NCI-H1694 (cell line): ENCODE measurements around the gene CXADR.
"Not testable (repeated sequence)": the region's sequence is repeated elsewhere in the genome, so short reads cannot be mapped to it uniquely, and the experiment has no call there.

ENCODE experiments used
- DNase-seq: peaks from one replicate; lab custom pipeline; 2025; lab: John Stamatoyannopoulos, UW

CXADR gene

DNA sequence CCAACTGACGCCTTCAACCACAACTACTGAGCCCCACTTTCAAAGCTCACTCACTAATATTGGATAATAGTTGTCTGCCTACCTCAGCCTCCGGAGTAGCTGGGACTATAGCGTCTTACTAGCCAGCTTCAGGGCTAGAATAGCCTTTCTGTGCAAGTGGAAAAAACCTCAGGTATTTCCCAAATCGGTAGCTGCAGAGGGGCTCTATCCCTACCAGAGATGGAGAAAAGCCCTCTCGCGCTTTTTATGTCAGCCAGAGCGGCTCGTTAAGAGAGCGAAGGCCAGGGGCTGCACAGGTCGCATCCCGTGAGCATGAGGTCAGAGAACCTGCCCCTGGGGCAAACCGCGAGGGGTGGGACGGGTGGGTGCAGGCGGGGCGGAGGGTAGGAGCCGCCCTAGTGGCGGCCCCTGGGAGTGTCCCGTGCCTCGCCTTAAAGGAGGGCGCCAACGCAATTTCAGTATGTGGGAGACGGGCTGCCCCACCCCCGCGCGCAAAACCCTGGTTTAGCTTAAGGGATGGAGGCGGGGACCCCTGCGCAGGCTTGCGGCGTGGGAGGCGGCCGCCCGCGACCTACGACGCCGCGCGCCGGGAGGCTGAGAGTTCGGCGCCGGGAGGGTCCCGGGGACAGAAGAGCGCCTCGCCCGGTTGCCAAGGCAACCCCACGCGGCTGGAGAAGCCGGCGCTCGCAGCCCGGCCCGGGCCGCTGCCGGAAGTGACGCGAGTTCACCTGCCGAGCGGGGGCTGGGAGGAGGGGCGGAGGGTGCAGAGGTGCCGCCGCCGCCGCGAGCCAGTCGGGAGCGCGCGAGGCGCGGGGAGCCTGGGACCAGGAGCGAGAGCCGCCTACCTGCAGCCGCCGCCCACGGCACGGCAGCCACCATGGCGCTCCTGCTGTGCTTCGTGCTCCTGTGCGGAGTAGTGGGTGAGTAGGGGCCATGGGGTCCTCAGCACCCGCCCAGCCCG, at the start of gene CXADR:
TSS of gene CXADR (plus strand) at position 791 of the 961 bp plus-strand sequence. CDS start at position 878, 87 bp downstream.
- DNase-seq = peak; percentile 70

DNA sequence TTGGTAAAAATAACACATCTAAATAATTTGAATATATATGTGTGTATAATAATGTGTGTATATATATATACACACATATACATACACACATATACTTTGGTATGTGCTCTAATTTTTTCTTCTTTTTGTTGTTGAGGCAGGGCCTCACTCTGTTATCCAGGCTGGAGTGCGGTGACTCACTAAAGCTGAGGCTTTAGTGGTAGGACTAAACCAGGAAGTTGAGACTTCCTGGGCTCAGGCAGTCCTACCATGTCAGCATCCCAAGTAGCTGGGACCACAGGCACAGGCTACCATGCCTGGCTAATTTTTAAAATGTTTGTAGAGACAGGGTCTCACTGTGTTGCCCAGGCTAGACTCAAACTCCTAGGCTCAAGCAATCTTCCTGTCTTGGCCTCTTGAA, 46.7 kb upstream of the CXADR start:
- DNase-seq = no peak

DNA sequence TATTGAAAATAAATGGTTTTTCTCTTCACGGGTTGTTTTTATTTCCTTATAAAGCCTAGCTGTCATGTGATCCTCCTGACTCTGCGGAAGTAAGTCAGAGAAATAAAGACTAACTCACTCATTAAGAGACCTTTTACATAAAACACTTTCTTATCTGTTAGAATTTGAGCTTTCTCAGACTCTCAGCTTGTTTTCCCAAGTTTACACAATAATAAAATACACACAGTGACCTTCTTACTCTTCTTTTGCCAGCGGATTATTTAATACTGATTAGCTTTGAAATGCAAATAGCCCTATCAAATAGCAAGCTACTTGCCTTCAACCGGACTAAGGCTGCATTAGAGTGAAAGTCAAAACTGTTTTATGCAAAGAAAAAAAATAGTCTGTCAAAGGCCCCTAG, 45.5 kb upstream of the CXADR start:
- DNase-seq = no peak

DNA sequence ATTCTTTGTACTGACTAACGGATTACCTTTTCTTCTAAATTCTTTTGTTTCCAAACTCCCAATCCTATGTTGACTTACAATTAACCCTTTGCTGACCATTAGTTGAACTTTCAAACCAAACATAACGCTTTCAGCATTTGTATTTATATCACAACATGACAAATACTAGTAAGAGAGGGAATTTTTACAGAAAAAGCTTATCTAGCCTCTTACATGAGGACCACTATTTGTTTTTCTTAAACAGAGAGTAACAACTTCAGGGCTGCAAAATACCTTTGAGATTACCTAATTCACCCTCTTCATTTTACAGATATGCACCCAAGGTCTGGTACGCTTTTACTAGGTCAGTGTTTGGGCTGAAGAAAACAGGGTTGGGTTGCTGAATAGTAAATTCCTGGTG, 45.0 kb upstream of the CXADR start:
- DNase-seq = no peak

DNA sequence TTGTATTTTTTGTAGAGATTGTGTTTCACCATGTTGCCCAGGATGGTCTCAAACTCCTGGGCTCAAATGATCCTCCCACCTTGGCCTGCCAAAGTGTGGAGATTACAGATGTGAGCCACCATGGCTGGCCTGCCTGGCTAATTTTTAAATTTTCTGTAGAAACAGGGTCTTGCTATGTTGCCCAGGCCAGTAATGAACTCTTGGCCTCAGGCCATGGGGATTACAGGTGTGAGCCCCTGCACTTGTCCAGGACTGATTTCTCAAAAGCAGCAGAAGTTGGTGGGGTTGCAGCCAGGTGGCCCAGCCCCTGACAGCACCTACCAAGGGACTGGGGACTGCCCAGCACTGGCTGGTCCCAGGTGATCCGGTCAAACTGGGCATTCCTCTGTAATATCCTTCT, 44.1 kb upstream of the CXADR start:
- DNase-seq = no peak

DNA sequence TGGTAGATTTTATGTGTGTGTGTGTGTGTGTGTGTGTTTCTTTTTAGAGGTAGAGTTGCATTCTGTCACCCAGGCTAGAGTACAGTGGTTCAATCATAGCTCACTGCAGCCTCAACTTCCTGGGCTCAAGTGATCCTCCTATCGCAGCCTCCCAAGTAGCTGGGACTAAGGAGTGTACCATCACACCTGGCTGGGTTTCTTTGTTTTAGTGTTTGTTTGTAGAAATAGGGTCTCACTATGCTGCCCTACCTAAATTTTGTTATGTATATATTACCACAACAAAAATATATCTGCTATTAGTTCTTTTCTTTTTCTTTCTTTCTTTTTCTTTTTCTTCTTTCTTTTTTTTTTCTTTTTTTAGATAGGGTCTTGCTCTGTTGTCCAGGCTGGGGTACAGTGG, 43.1 kb upstream of the CXADR start:
- no peak for DNase-seq

DNA sequence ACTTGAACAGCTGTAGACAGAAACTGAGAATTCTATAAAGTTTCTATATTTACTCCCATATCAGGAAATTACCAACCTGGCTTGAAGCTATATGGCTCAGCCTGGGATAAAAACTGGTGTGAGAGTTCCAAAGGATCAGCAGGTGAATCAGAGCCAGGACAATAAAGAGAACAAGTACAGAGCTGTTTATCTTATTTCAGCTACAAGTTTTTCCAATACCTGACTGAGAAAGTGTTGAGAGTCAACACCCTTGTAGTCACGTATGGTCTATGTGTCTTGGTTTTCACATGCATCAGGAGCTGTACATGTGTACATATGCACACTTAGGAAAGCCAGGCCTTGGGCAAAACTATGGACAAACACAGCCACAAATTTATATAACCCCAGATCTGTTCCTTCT, 40.7 kb upstream of the CXADR start:
- no peak for DNase-seq

DNA sequence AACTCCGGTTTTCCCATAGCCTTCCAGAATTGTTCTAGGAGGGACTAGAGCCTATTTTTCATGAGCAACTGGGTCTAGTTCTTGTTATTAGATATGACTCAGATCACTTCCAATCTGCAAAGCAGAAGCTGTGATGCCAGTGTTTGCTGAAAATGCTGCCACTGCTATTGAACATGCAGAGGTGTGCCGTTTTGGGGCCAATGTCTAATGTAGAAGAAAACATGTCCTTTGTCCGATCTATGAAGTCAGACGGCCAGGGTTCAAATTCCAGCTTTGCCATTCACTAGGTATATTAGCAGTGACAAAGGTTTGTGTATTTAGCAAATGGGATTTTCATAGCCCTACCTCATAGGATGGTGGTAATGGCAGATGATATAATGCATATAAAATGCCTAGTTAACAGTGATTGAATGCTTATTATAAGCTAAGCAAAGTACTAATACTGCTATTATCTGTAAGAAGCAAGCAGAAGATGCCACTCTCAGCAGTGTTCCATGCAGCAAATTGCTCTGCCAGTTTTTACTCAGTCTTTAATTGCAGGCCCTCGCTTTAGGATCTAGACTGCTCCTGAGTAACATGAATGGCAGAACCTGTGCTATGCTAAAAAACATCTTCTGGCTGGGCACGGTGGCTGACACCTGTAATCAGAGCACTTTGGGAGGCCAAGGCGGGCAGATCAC, 40.1 kb upstream of the CXADR start:
- DNase-seq = no peak

DNA sequence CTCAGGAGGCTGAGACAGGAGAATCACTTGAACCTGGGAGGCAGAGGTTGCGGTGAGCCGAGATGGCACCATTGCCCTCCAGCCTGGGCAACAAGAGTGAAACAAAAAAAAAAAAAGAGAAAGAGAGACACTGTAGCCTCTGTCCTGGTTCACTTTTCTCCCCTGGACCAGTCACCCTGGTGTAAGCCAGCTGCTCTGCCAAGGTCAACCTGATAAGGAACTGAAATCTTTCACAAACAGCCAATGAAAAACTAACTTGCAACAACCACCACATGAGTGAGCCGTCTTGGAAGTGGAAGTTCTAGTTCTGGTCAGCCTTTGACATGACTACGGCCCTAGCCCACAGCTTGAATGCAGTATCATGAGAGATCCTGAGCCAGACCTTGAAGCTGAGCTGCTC, 36.8 kb upstream of the CXADR start:
- DNase-seq = no peak

DNA sequence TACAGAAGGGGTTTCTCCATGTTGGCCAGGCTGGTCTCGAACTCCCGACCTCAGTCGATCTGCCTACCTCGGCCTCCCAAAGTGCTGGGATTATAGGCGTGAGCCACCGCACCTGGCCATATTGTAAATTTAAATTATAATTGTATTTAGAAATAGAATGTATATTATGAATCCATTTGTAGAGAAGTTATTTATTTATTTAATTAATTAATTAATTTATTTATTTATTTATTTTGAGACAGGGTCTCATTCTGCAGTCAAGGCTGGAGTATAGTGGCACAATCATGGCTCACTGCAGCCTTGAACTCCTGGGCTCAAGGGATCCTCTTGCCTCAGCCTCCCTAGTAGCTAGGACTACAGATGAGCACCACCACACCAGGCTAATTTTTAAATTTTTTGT, 34.7 kb upstream of the CXADR start:
- not testable (repeated sequence) for DNase-seq

DNA sequence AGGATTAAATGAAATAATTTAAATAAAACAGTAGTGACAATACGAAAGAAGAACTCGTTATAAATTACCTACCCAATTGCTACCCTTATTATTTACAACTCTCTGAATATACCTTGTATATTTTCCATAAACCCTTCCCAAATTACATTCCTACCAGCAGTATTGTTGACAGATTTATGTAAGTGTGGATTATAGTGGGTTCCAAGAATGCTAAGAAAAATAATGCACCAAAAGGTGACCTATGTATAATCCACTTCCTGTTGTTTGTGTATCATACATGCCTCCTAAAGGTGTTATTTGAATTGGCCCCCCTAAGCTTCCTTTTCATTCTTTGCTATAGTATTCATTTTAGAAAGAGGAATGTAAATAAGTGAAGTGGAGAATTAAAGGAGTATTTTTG, 33.2 kb upstream of the CXADR start:
- DNase-seq = no peak

DNA sequence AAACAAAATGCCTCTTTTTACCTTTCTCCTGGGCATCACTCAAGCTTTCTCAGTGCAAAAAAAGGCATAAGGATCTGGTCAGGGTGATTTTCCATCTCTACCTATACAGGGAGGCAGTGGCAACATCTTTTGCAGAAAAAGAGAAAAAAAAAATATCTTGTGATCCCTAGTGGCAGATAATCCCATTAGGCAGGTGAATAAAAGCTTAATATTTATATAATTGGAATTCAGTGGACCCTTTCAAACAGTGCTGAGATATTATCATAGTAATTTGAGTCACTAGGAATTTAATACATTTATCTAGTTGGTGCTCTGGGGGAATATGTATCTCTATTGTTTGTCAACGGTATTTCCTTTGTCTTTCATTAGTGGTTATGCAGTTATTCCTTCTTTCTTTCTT, 29.9 kb upstream of the CXADR start:
- no peak for DNase-seq

DNA sequence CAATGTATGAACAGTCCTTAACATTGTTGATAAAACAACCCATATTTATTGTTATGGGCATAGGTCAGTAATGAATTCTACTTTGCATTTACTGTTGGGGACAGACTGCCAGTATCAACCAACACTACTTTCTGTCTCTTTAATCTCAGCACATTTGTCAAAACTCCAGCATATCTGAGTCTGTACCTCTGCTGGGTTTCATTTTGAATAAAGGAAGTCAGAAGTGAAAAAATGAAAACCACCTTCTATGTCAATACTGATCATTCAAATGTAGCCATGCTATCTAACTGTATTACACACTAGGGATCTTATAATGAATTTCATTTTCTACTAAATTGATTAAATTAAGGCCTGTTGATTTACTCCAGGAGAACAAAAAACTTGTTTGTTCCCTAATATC, 24.2 kb upstream of the CXADR start:
- no peak for DNase-seq

DNA sequence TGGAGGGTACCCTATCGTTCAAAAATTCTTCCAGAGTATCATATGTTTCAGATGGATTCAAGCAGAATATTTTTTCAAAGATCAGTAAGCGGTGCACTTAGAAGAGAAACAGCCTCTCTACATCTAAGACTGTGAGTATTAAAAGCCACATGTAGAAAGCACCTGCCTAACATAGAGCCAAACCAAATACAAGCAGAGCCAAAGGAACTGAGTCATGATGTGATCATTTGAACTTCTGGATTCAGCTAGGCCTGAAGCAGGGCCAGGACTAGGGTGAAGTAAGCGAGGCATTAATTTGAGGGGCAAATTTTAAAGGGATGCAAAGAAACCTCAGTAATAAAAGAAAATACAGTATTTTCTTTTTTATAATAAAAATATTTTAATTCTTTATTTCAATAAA, 23.3 kb upstream of the CXADR start:
- not testable (repeated sequence) for DNase-seq

DNA sequence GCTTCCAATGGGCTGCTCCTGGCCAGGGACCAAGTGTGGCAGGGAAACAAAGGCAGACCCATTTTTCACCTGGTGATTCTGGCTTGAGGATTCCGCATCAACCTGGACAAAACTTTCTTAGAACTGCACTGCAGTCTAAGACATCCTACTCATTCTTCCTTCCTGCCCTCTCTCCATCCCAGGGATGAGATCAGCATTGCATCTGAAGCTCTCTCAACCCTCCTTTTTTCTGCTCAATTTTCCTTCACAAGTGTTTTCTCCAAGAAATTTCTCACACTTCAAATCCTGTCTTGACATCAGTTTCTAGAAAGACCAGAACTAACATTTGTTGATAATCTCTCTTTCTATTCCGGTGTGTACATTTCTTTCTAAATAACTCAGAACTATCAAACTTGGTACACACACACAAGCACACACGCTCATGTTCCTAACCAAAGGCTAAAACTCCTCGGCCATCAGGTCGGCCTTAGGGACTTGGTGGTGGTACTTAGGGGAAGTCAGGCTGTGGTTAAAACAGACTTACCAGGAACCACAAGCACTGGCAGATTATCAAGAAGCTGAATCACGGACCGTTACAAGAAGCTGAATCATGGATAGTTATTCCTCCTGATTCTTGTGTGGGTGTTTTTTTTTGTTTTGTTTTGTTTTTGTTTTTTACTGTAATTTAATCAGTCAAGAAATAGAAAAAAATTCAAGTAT, 21.0 kb upstream of the CXADR start:
- no peak for DNase-seq

DNA sequence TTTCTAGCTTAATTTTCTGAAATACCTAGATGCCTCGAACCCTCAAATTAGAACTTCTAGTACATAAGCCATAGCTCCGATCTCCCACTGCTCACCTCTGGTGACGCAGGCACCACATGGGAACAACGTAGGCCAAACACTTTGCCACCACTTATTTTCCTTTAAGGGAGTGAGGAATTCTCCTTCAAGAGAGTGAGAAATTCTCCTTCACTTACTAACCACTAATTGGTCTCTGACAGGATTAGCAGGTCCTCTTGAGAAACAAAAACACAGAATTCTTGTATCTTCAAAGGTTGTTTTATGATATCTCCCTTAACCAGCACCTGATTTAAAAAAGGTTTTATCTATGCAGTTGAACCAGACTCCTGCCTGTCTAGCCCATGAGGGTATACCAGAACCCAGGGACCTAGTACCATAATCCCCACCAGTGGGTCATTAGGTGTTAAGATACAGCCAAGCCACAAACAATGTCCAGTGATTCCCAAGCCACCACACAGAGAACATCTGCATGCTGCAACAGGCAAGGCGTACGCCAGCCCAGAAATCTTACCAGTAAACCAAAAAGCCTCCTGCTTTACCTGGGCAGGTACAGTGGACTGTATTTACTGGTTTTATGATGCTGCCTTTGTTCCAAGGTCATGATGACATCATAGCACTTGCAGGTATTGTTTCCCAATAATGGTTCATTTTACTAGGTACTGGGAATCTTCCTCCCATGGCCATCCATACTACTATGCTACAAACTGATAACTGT, 20.3 kb upstream of the CXADR start:
- DNase-seq = no peak

DNA sequence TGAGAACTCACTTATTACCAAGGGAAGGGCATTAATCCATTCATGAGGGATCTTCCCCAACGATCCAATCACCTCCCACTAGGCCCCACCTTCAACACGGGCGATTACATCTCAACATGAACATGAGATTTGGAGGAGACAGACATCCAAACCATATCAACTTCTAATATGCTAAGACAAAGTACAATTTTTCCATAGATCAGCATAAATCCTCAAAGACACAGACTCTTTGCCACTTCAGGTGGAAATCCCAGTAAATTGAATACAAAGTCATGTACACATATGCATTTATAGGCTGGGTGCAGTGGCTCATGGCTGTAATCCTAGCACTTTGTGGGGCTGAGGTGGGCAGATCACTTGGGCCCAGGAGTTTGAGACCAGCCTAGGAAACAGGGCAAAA, 18.8 kb upstream of the CXADR start:
- no peak for DNase-seq

DNA sequence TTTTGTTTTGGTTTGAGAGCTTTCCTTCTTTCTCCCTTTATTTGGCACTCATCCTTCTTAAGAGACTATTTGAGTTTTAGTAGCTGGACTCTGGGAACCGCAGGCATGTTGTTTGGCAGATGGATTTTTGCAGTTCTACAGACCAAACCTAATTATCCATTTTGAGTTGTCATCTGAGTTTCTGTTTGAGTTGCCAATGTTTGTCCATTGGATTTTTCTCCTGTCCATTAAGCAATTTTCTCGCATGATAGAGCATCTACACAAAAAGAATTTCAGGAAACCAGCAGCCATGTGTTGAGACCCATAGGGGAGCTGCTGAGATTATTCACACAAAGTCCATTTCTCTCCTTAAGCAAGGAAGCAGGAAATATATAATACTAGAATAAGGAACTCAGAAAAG, 17.2 kb upstream of the CXADR start:
- DNase-seq = no peak

DNA sequence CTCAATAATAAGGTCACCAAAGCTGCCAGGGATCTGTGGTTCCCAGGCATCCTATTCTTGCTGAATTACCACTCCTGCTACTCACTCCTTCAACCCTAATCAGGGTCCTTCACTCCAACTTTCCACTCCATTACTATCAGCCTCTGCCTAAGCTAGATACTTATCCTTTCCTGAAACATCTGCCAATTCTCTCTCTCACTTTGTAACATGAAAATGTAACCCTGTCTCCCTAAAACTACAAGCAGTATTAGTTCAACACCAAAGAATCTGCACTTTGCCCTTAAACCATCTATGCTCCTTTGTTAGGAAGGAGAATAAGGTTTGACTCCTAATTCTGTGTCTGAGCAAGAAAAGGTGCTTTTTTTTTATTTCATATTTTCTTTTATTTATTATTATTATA, 15.5 kb upstream of the CXADR start:
- no peak for DNase-seq

DNA sequence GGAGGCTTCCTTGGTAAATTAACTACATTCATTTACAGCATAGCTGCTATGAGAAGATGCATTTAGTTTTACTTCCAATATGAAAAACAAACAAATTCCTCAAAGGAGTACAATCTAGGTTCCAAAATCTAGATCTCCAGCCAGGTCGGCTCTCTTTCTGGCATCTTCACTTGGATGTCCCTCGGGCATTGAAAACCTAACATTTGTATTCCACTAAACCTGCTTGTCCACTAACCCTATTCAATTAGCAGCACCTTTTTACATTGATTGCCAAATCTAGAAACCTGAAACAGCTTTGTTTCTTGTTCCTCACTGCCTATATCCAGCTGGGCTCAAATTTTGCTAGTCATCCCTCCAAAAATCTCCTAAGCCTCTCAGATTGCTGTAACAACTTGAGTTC, 14.3 kb upstream of the CXADR start:
- DNase-seq = no peak

DNA sequence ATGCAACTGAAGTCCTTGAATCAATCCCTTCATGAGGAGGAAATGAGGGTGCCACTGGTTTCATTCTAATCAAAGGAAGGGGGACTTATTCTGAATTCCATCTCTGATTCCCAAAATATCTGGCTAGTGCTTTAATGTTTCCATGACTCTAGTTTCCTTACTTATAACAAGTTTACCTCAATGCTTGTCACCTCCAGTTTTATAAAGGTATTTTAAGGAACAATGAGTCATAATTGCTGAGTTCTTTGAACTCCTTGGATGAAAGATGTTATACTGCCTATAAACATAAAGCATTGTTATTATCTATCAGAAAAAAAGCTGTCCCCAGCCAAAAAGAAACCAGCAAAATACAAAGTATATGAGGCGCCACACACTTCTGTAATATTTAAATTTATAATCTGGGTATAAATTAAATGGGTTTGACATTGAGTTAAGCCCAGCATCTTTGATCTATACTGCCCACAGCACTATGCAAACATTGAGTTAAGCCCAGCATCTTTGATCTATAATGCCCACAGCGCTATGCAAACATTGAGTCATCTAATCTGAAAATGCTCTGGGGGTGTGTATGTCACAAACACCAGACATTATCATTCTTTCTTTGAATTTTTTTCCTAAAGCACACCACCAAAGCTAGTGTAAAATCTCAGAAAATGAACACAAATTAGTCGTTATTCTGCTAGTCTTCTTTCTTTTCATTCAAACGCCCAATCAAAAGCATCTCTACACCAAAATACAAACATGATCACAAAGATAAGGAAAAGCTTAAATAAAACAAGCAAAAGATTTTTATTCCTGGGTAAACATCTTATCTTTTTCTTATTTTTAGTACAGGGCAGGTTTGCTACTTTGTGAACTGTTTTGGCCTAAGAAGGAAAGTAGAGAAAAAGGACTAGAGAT, 11.5 kb upstream of the CXADR start:
- DNase-seq = no peak
